ENCODE data around the gene ARID1A.

DNA sequence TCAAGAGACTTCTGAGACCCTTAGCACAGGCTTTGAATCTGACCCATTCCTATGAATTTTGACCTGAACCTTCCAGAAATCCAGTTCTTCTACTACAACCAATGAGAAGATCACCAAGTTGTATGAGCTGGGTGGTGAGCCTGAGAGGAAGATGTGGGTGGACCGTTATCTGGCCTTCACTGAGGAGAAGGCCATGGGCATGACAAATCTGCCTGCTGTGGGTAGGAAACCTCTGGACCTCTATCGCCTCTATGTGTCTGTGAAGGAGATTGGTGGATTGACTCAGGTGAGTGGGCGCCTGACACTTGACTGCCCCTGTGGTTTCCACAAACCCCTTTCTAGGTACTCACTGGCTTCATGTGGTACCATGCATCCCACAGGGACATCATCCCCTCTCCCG lies 71.9 kb downstream of the ARID1A start:
- TF ChIP-seq, protein P1, sequence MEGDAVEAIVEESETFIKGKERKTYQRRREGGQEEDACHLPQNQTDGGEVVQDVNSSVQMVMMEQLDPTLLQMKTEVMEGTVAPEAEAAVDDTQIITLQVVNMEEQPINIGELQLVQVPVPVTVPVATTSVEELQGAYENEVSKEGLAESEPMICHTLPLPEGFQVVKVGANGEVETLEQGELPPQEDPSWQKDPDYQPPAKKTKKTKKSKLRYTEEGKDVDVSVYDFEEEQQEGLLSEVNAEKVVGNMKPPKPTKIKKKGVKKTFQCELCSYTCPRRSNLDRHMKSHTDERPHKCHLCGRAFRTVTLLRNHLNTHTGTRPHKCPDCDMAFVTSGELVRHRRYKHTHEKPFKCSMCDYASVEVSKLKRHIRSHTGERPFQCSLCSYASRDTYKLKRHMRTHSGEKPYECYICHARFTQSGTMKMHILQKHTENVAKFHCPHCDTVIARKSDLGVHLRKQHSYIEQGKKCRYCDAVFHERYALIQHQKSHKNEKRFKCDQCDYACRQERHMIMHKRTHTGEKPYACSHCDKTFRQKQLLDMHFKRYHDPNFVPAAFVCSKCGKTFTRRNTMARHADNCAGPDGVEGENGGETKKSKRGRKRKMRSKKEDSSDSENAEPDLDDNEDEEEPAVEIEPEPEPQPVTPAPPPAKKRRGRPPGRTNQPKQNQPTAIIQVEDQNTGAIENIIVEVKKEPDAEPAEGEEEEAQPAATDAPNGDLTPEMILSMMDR (IDR thresholded peaks at IDR 0.05), result no peak
- TF ChIP-seq POLR2A (IDR thresholded peaks at IDR 0.05), result no peak

Measured in right lobe of liver (tissue), 4 donors.